RKO (cell line): Measurements from ENCODE around the gene ABHD1.

Source experiments
- DNase-seq: peaks from one replicate; pipeline ENCODE4 v3.0.0-alpha.2; 2016; ENCODE audit warnings: low spot score

The ABHD1 gene

GRCh38 chr2:27086724-27087593, 36.7 kb upstream of the ABHD1 start, which contains the start of gene KHK:
Gene KHK, plus strand, starts transcription at chr2:27086772. Its CDS starts 488 bp downstream, at chr2:27087260.
- peak; percentile 62 for DNase-seq

GRCh38 chr2:27087823-27088410, 35.7 kb upstream of the ABHD1 start:
- no peak for DNase-seq

- DNase-seq = no peak
These were observed 35.0 kb upstream of the ABHD1 start for GRCh38 chr2:27088634-27089033.

- no peak for DNase-seq
These were observed 34.3 kb upstream of the ABHD1 start for GRCh38 chr2:27089111-27089954.

- DNase-seq = no peak
These were observed 31.6 kb upstream of the ABHD1 start for GRCh38 chr2:27091746-27092695.

- no peak for DNase-seq
These were observed 30.8 kb upstream of the ABHD1 start for GRCh38 chr2:27092696-27093429.

GRCh38 chr2:27093430-27094352, 29.9 kb upstream of the ABHD1 start:
- DNase-seq = no peak

GRCh38 chr2:27094353-27094984, 29.1 kb upstream of the ABHD1 start:
- DNase-seq = no peak

- no peak for DNase-seq
These were observed 28.2 kb upstream of the ABHD1 start for GRCh38 chr2:27095427-27095744.

- peak; percentile 36 for DNase-seq
These were observed 27.6 kb upstream of the ABHD1 start for GRCh38 chr2:27095745-27096651.

- no peak for DNase-seq
These were observed 26.8 kb upstream of the ABHD1 start for GRCh38 chr2:27096748-27097297.

GRCh38 chr2:27097341-27097740, 26.3 kb upstream of the ABHD1 start:
- no peak for DNase-seq

- no peak for DNase-seq
These were observed 24.2 kb upstream of the ABHD1 start for GRCh38 chr2:27099334-27099955.

GRCh38 chr2:27100036-27100435, 23.6 kb upstream of the ABHD1 start:
- no peak for DNase-seq

- DNase-seq = no peak
These were observed 21.3 kb upstream of the ABHD1 start for GRCh38 chr2:27102329-27102728.

- DNase-seq = no peak
These were observed 17.6 kb upstream of the ABHD1 start for GRCh38 chr2:27105981-27106380.

- DNase-seq = no peak
These were observed 15.4 kb upstream of the ABHD1 start for GRCh38 chr2:27108221-27108620.
